HCT116 (cell line): ENCODE measurements around the gene ATP13A5. TPM values are rescaled to one million over a fixed set of nuclear protein-coding genes. Genes with fewer than 3 reads are reported as not detected.

Experiments used
- ATAC-seq: fragments of 200-7000 bp; cut with Tn5 transposase; 2 replicates; pipeline ENCODE4 v1.9.1; 2020; ENCODE audit warnings: mild to moderate bottlenecking, moderate library complexity
- BruUV-seq: library from RNA; stranded (reverse); fragments of 400-500 nt; replicated peaks from 2 replicates; lab custom pipeline; 2021; lab: Mats Ljungman, UMichigan
- CTCF ChIA-PET: fragments of 300-600 bp; sonication (Branson Sonifier 250); formaldehyde crosslinking; loops from one replicate; lab custom pipeline; 2021; ENCODE audit warnings: antibody characterized with exemption; lab: Charles Lee
- POLR2A ChIA-PET: fragments of 300-600, 350-600 bp; sonication (Branson Sonifier 250); formaldehyde crosslinking; loops from one replicate; lab custom pipeline; 2021; ENCODE audit warnings: antibody characterized with exemption; lab: Charles Lee
- RAD21 ChIA-PET, 2 experiments: fragments of 300-600 bp; sonication (Branson Sonifier 250); formaldehyde crosslinking; loops; one replicate each; lab custom pipeline; 2023; ENCODE audit warnings: low total read pairs in 2 of 2; ENCODE audit not compliant: uncharacterized antibody in 2 of 2, unreplicated experiment in 2 of 2, low non-redundant PET in 1 of 2; lab: Charles Lee
- DNase-seq: peaks from one replicate; pipeline ENCODE4 v3.0.0-alpha.2; 2010; ENCODE audit warnings: low read depth, low spot score
- H2AFZ ChIP-seq: fragments of 200-600 bp; shearing (Covaris generic), sonication (generic); 2 replicates; pipeline ENCODE4 v1.6.1; 2017; ENCODE audit warnings: low read depth, mixed run types, mixed read lengths, antibody characterized with exemption, low read length; ENCODE audit not compliant: poor library complexity, severe bottlenecking
- H3K27ac ChIP-seq: 2 replicates; pipeline ENCODE4 v1.5.1; 2012; ENCODE audit warnings: low read depth, low read length
- H3K27me3 ChIP-seq: fragments of 200-600 bp; sonication (generic); 2 replicates; pipeline ENCODE4 v1.6.1; 2016; ENCODE audit warnings: mixed run types, low read length, mixed read lengths; ENCODE audit not compliant: insufficient read depth
- H3K36me3 ChIP-seq, 2 experiments: fragments of 200-500 bp in 1 of 2; fragments of 200-600 bp in 1 of 2; sonication (Bioruptor generic) in 1 of 2; sonication (generic) in 1 of 2; 2 replicates each; pipeline versions ENCODE4 v1.5.1 to v1.6.1; 2014 to 2016; ENCODE audit warnings: low read length in 2 of 2, inconsistent platforms in 1 of 2, mixed read lengths in 1 of 2, mixed run types in 1 of 2; ENCODE audit not compliant: insufficient read depth in 2 of 2, control insufficient read depth in 1 of 2
- H3K4me1 ChIP-seq, 2 experiments: fragments of 200-600 bp in 1 of 2; sonication (generic) in 1 of 2; 2 replicates each; pipeline versions ENCODE4 v1.5.1 to v1.6.1; 2012 to 2017; ENCODE audit warnings: low read length in 2 of 2, inconsistent platforms in 1 of 2, mild to moderate bottlenecking in 1 of 2, mixed read lengths in 1 of 2, mixed run types in 1 of 2, moderate library complexity in 1 of 2; ENCODE audit not compliant: insufficient read depth in 2 of 2, control insufficient read depth in 1 of 2
- H3K4me2 ChIP-seq: fragments of 200-600 bp; sonication (generic); 2 replicates; pipeline ENCODE4 v1.6.1; 2017; ENCODE audit warnings: mixed run types, low read length, mixed read lengths
- H3K4me3 ChIP-seq, 2 experiments: fragments of 200-600 bp in 1 of 2; sonication (generic) in 1 of 2; replicated peaks in 1 of 2; 2 replicates each; pipeline ENCODE4 v1.5.1; 2011 to 2016; ENCODE audit warnings: low read length in 2 of 2, control low read depth in 1 of 2, low read depth in 1 of 2, mild to moderate bottlenecking in 1 of 2, mixed read lengths in 1 of 2, mixed run types in 1 of 2
- H3K79me2 ChIP-seq: fragments of 200-600 bp; sonication (generic); 2 replicates; pipeline ENCODE4 v1.6.1; 2017; ENCODE audit warnings: mild to moderate bottlenecking, mixed run types, low read length, moderate library complexity, mixed read lengths; ENCODE audit not compliant: insufficient read depth
- H3K9ac ChIP-seq: fragments of 200-600 bp; sonication (generic); 2 replicates; pipeline ENCODE4 v1.6.1; 2016; ENCODE audit warnings: low read length, mixed read lengths
- H3K9me2 ChIP-seq: fragments of 200-600 bp; sonication (generic), shearing (Covaris generic); 2 replicates; pipeline ENCODE4 v1.6.1; 2017; ENCODE audit warnings: mixed run types, mild to moderate bottlenecking, moderate library complexity; ENCODE audit not compliant: insufficient read depth
- H3K9me3 ChIP-seq, 2 experiments: fragments of 200-500 bp in 1 of 2; fragments of 200-600 bp in 1 of 2; sonication (Bioruptor generic) in 1 of 2; sonication (generic) in 1 of 2; 2 replicates each; pipeline ENCODE4 v1.6.1; 2014 to 2017; ENCODE audit warnings: low read length in 2 of 2, mixed read lengths in 2 of 2, inconsistent platforms in 1 of 2, low read depth in 1 of 2, mild to moderate bottlenecking in 1 of 2, mixed run types in 1 of 2, moderate library complexity in 1 of 2; ENCODE audit not compliant: control insufficient read depth in 1 of 2, insufficient read depth in 1 of 2
- H4K20me1 ChIP-seq: fragments of 200-600 bp; sonication (generic), shearing (Covaris generic); 2 replicates; pipeline ENCODE4 v1.6.1; 2017; ENCODE audit warnings: mixed run types, mild to moderate bottlenecking, moderate library complexity; ENCODE audit not compliant: insufficient read depth
- EZH2 ChIP-seq: fragments of 200-600 bp; sonication (generic); IDR thresholded peaks from 2 replicates; pipeline ENCODE4 v1.6.1; 2017; ENCODE audit warnings: antibody characterized with exemption, mixed run types
- EZH2phosphoT487 ChIP-seq: fragments of 200-600 bp; IDR thresholded peaks from 2 replicates; pipeline ENCODE4 v1.6.1; 2018; ENCODE audit warnings: antibody characterized with exemption, borderline replicate concordance
- FOSL1 ChIP-seq: IDR thresholded peaks from 2 replicates; pipeline ENCODE4 v1.6.1; 2012; ENCODE audit warnings: low read depth
- JUND ChIP-seq: IDR thresholded peaks from 2 replicates; pipeline ENCODE4 v1.6.1; 2012
- REST ChIP-seq: IDR thresholded peaks from 2 replicates; pipeline ENCODE4 v1.6.1; 2012; ENCODE audit warnings: low read depth
- SIN3A ChIP-seq: IDR thresholded peaks from 2 replicates; pipeline ENCODE4 v1.6.1; 2012; ENCODE audit warnings: low read depth
- ZBTB33 ChIP-seq: IDR thresholded peaks from 2 replicates; pipeline ENCODE4 v1.6.1; 2011; ENCODE audit warnings: mild to moderate bottlenecking, low read length, moderate library complexity; ENCODE audit not compliant: insufficient replicate concordance; ENCODE audit errors: extremely low read depth
- intact Hi-C: fragments of 100-400 bp; cut with micrococcal nuclease; formaldehyde crosslinking; loops from 2 replicates; pipeline ENCODE4 v1.10.0; 2022
- total RNA-seq: library from RNA; stranded (reverse); gene quantifications from one replicate; pipeline ENCODE4 v1.2.1, GENCODE V29; 2021; ENCODE audit not compliant: unreplicated experiment

The ATP13A5 gene
- total RNA-seq, 1 experiment from 2014 or later = not detected

DNA sequence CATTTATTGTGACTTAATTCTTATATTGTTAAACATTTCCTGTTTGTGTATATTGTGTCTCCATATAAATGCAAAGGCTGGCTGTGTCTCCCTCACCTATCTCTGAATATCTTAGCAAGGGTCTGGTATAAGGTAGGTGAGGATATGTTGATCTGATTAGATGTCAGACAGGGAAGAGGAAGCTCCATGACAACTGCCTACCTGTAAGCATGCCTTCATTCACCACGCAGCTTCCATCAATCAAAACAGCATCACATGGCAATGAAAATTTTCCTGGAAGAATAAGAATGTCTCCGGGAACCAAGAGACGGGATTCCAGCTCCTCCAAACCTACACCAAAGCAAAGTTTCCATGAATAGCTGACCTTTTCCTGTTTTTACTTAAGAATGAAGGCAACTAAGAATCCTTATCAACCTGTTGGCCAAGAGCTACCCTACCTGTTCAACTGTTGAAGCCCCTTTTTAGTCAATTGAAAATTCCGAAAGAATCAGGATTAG lies 34.8 kb downstream of the ATP13A5 start:
- no TSS peak for BruUV-seq
- no peak for DNase-seq
- Histone ChIP-seq H3K9me3 (no peaks in the 10 kb centered on the region), H3K27me3 (peaks cover 40% of the 10 kb centered on the region), H4K20me1 (no peaks in the 10 kb centered on the region), H3K9me2 (no peaks in the 10 kb centered on the region), H3K9ac (no peak overlapping the region)
- RAD21 ChIA-PET = no interaction called here
- intact Hi-C loops = no loop called here
- CTCF ChIA-PET = no interaction called here
- TF ChIP-seq FOSL1 (no peak), SIN3A (no peak), EZH2phosphoT487 (no peak), JUND (no peak), REST (no peak), EZH2 (no peak), ZBTB33 (no peak)
- TF ChIP-seq, all 23 proteins: peak for 0
- no peaks in the 10 kb centered on the region for H3K79me2 ChIP-seq
- no peaks in the 10 kb centered on the region for H3K36me3 ChIP-seq
- H3K27ac ChIP-seq = no peak overlapping the region
- H3K4me2 ChIP-seq = no peak overlapping the region
- no peak for ATAC-seq
- no peak overlapping the region for H2AFZ ChIP-seq
- POLR2A ChIA-PET = no interaction called here
- no peak overlapping the region for H3K4me3 ChIP-seq
- no peaks in the 10 kb centered on the region for H3K4me1 ChIP-seq
